ENCODE measurements around the gene SYT12. TPM values are rescaled to one million over a fixed set of nuclear protein-coding genes. Genes with fewer than 3 reads are reported as not detected.

Gene SYT12
- total and polyA plus RNA-seq, 9 donors: 0.05 to 6.0 (median 0.87) TPM; not detected in 2

GRCh38 chr11:67041602-67042001, 18.7 kb downstream of the SYT12 start:
- no peak for TF ChIP-seq POLR2A (IDR thresholded peaks at IDR 0.05)
- TF ChIP-seq CTCF (IDR thresholded peaks at IDR 0.05): no peak
- no peak for TF ChIP-seq EP300 (IDR thresholded peaks at IDR 0.05)
- Histone ChIP-seq H3K27ac (no peak overlapping the region), H3K4me1 (ENCODE audit: insufficient read depth) (no peaks in the 10 kb centered on the region), H3K9me3 (no peaks in the 10 kb centered on the region), H3K27me3 (no peaks in the 10 kb centered on the region), H3K36me3 (no peaks in the 10 kb centered on the region), H3K4me3 (no peak overlapping the region)
- intact Hi-C loops (cut with DNase I): no loop called here
- no peak for DNase-seq
- 77 to 80% (median 78%) methylated on average over 3 of the region's 3 CpGs for WGBS, 3 donors

GRCh38 chr11:67043572-67044349, 20.8 kb downstream of the SYT12 start:
- Histone ChIP-seq H3K9me3 (no peaks in the 10 kb centered on the region), H3K27ac (no peak overlapping the region), H3K36me3 (no peaks in the 10 kb centered on the region), H3K4me1 (ENCODE audit: insufficient read depth) (no peaks in the 10 kb centered on the region), H3K27me3 (no peaks in the 10 kb centered on the region), H3K4me3 (no peak overlapping the region)
- WGBS, 3 donors: 60 to 66% (median 66%) methylated on average over 18 of the region's 18 CpGs
- TF ChIP-seq POLR2A (IDR thresholded peaks at IDR 0.05) (no peak), CTCF (IDR thresholded peaks at IDR 0.05) (no peak), EP300 (IDR thresholded peaks at IDR 0.05) (no peak)
- DNase-seq: no peak
- intact Hi-C loops (cut with DNase I): no loop called here

- no peak overlapping the region for H3K4me3 ChIP-seq
- 61 to 65% (median 62%) methylated on average over 14 of the region's 14 CpGs for WGBS, 3 donors
- intact Hi-C loops (cut with DNase I): no loop called here
- DNase-seq: no peak
- H3K27me3 ChIP-seq: no peaks in the 10 kb centered on the region
- TF ChIP-seq EP300 (IDR thresholded peaks at IDR 0.05) (no peak), POLR2A (IDR thresholded peaks at IDR 0.05) (no peak), CTCF (IDR thresholded peaks at IDR 0.05) (no peak)
- H3K4me1 ChIP-seq (ENCODE audit: insufficient read depth): no peaks in the 10 kb centered on the region
- no peaks in the 10 kb centered on the region for H3K36me3 ChIP-seq
- no peak overlapping the region for H3K27ac ChIP-seq
- H3K9me3 ChIP-seq: no peaks in the 10 kb centered on the region
These were observed 21.6 kb downstream of the SYT12 start for GRCh38 chr11:67044496-67044895.

GRCh38 chr11:67045314-67045713, 22.4 kb downstream of the SYT12 start:
- TF ChIP-seq POLR2A (IDR thresholded peaks at IDR 0.05): no peak
- no peak for TF ChIP-seq EP300 (IDR thresholded peaks at IDR 0.05)
- no peak for TF ChIP-seq CTCF (IDR thresholded peaks at IDR 0.05)
- no peak for DNase-seq
- H3K27me3 ChIP-seq: no peaks in the 10 kb centered on the region
- H3K27ac ChIP-seq: no peak overlapping the region
- intact Hi-C loops (cut with DNase I): no loop called here
- H3K9me3 ChIP-seq: no peaks in the 10 kb centered on the region
- H3K4me1 ChIP-seq (ENCODE audit: insufficient read depth): no peaks in the 10 kb centered on the region
- no peaks in the 10 kb centered on the region for H3K36me3 ChIP-seq
- WGBS, 3 donors: 57 to 67% (median 66%) methylated on average over 14 of the region's 14 CpGs
- no peak overlapping the region for H3K4me3 ChIP-seq
